AG09309 (cell line): Measurements from ENCODE around the gene KRAS.
"Not testable (repeated sequence)": the region's sequence is repeated elsewhere in the genome, so short reads cannot be mapped to it uniquely, and the experiment has no call there.

Experiments used
- DNase-seq: peaks from one replicate; pipeline ENCODE4 v3.0.0-alpha.2; 2010; ENCODE audit warnings: low read depth
- H3K4me3 ChIP-seq: 2 replicates; pipeline ENCODE4 v1.5.1; 2011; ENCODE audit warnings: mild to moderate bottlenecking, low read depth, low read length, moderate library complexity; ENCODE audit not compliant: control insufficient read depth
- CTCF ChIP-seq: IDR thresholded peaks from 2 replicates; pipeline ENCODE4 v1.5.1; 2011; ENCODE audit warnings: mild to moderate bottlenecking, low read depth, low read length, inconsistent platforms; ENCODE audit not compliant: insufficient read depth, control insufficient read depth; ENCODE audit errors: missing control alignments

KRAS gene

GRCh38 chr12:25250744-25251730, at the start of gene KRAS:
Gene KRAS, minus strand, starts transcription at chr12:25250929.
- peak; percentile 93 for DNase-seq
- no peak for TF ChIP-seq CTCF

GRCh38 chr12:25296381-25296780, 45.7 kb upstream of the KRAS start:
- no peak overlapping the region for H3K4me3 ChIP-seq
- TF ChIP-seq CTCF, result no peak
- DNase-seq, result peak; percentile 4

More at GRCh38 chr12:25250744-25251730, at the start of gene KRAS:
- H3K4me3 ChIP-seq, result peak within 1 kb of the TSS; percentile 92

GRCh38 chr12:25295361-25295760, 44.6 kb upstream of the KRAS start:
- peak; percentile 10 for DNase-seq
- no peak for TF ChIP-seq CTCF
- no peak overlapping the region for H3K4me3 ChIP-seq

GRCh38 chr12:25293653-25294052, 42.9 kb upstream of the KRAS start:
- no peak for TF ChIP-seq CTCF
- H3K4me3 ChIP-seq, result no peak overlapping the region
- DNase-seq, result no peak

GRCh38 chr12:25292810-25293221, 42.1 kb upstream of the KRAS start:
- DNase-seq, H3K4me3 ChIP-seq: not testable (repeated sequence)

- no peak for TF ChIP-seq CTCF
- no peak overlapping the region for H3K4me3 ChIP-seq
- DNase-seq, result no peak
These were observed 36.9 kb upstream of the KRAS start for GRCh38 chr12:25287610-25288009.

GRCh38 chr12:25286837-25287236, 36.1 kb upstream of the KRAS start:
- no peak for DNase-seq
- no peak for TF ChIP-seq CTCF
- H3K4me3 ChIP-seq, result no peak overlapping the region
